ENCODE results near the gene TMEM258. TPM values are rescaled to one million over a fixed set of nuclear protein-coding genes. Genes with fewer than 3 reads are reported as not detected.

The TMEM258 gene
- total and polyA plus RNA-seq, 2 of the 4 experiments (the other 2 are of a cell fraction), result 107 to 280 TPM

- in situ Hi-C loops (cut with MboI; ENCODE audit: low sequenced_read_pairs), result no loop called here
Observed at GRCh38 chr11:61754534-61755482, 37.6 kb downstream of the TMEM258 start.

More at GRCh38 chr11:61754534-61755482, 37.6 kb downstream of the TMEM258 start:
- Histone ChIP-seq H2AK9ac (replicated peaks; ENCODE audit: low read depth, low read length, poor library complexity) (peak overlapping the region; percentile 55), H3K9me1 (ENCODE audit: insufficient read depth, low read length) (no peaks in the 10 kb centered on the region), H3K56ac (ENCODE audit: extremely low read depth, insufficient read depth, low read length) (no peak overlapping the region), H3K36me3 (ENCODE audit: control insufficient read depth, insufficient read depth, low read length) (no peaks in the 10 kb centered on the region), H2BK5ac (ENCODE audit: low read depth, low read length, poor library complexity, severe bottlenecking) (no peak overlapping the region), H3K79me1 (ENCODE audit: low read depth in 1 of 2, low read length in 2 of 2) (0 out of 4 replicates have a peak, but pooled peaks cover 0 to 3% of the 10 kb centered on the region in 2 experiments), H3K9ac (ENCODE audit: low read depth, low read length) (no peak overlapping the region), H3K23ac (ENCODE audit: low read depth, low read length) (no peak overlapping the region), H2AFZ (replicated peaks; ENCODE audit: low read length, poor library complexity) (peak overlapping the region; percentile 43), H3K18ac (ENCODE audit: low read depth, low read length) (no peak overlapping the region), H3K4ac (ENCODE audit: low read depth, low read length) (no peak overlapping the region), H2BK15ac (ENCODE audit: low read depth, low read length) (no peak overlapping the region), H2BK120ac (ENCODE audit: low read depth, low read length) (peak overlapping the region; percentile 19; the same call in 1 of the 2 replicates), H2AK5ac (ENCODE audit: low read depth, low read length) (0 out of 2 replicates have a peak overlapping the region, but pooled peaks have one; percentile 1), H4K5ac (ENCODE audit: low read depth, low read length) (0 out of 2 replicates have a peak overlapping the region, but pooled peaks have one; percentile 41), H3K4me1 (ENCODE audit: control insufficient read depth, insufficient read depth, low read length) (peaks cover 15% of the 10 kb centered on the region), H3K4me3 (ENCODE audit: insufficient read depth, low read depth, low read length) (no peak overlapping the region), H3K27me3 (ENCODE audit: control insufficient read depth, insufficient read depth, low read length) (peaks cover 3% of the 10 kb centered on the region; the same call in 1 of the 2 replicates), H3K27ac (ENCODE audit: insufficient read depth, low read length) (no peak overlapping the region), H4K91ac (ENCODE audit: insufficient read depth, low read depth, low read length) (peak overlapping the region; percentile 45), H2BK20ac (ENCODE audit: low read depth, low read length) (no peak overlapping the region), H3K9me3 (ENCODE audit: control insufficient read depth, insufficient read depth, low read length) (no peaks in the 10 kb centered on the region), H4K20me1 (ENCODE audit: insufficient read depth, low read length) (no peaks in the 10 kb centered on the region), H4K8ac (ENCODE audit: low read depth in 2 of 2, low read length in 2 of 2) (peak overlapping the region in 1 of 2 experiments; percentile 29; a peak in 1 of 4 replicates), H3K14ac (replicated peaks; ENCODE audit: low read depth, low read length) (no peak overlapping the region), H3K4me2 (ENCODE audit: low read depth, low read length) (no peak overlapping the region; the same call in 1 of the 2 replicates)
- CTCF ChIA-PET, result no interaction called here
- dilution Hi-C loops (cut with HindIII; ENCODE audit: low sequenced_read_pairs, unreplicated experiment) (no loop called here), intact Hi-C loops (cut with micrococcal nuclease) (no loop called here)
- no TSS peak for BruUV-seq (replicated peaks)
- DNase-seq (peak; percentile 54), ATAC-seq (ENCODE audit: low read depth) (peak; percentile 9; the same call in 1 of the 2 replicates)
- 83% methylated on average over 22 of the region's 31 CpGs; no CpG with 5 or more reads in 1 of the 2 experiments for WGBS, 2 experiments (ENCODE audit: extremely low coverage in 2 of 2, insufficient read length in 1 of 2)
- TF ChIP-seq MAZ (IDR thresholded peaks at IDR 0.05; ENCODE audit: borderline replicate concordance, low read depth, low read length) (peak; percentile 85; the same call in 1 of the 2 replicates), RFX5 (IDR thresholded peaks at IDR 0.05; ENCODE audit: low read depth, low read length) (no peak)
- POLR2A ChIA-PET (ENCODE audit: unreplicated experiment), result no interaction called here

All from IMR-90 (cell line).